H9 (cell line): Measurements from ENCODE around the gene DSC1. TPM values are rescaled to one million over a fixed set of nuclear protein-coding genes. Genes with fewer than 3 reads are reported as not detected.

Source experiments
- DNase-seq: peaks from one replicate; pipeline ENCODE4 v3.0.0-alpha.2; 2017
- H2AFZ ChIP-seq: one replicate; pipeline ENCODE4 v1.6.1; 2013; ENCODE audit warnings: mild to moderate bottlenecking, low read length, control low read depth, moderate library complexity
- H2AK5ac ChIP-seq: 2 replicates; pipeline ENCODE4 v1.6.1; 2013; ENCODE audit warnings: low read length, control low read depth, mixed read lengths; ENCODE audit not compliant: insufficient read length
- H2BK120ac ChIP-seq: one replicate; pipeline ENCODE4 v1.6.1; 2013; ENCODE audit warnings: low read depth, mild to moderate bottlenecking, low read length, control low read depth, inconsistent platforms; ENCODE audit not compliant: poor library complexity, severe bottlenecking
- H2BK12ac ChIP-seq: 2 replicates; pipeline ENCODE4 v1.6.1; 2013; ENCODE audit warnings: low read length, control low read depth, mixed read lengths, low read depth; ENCODE audit not compliant: insufficient read length
- H2BK15ac ChIP-seq: 2 replicates; pipeline ENCODE4 v1.6.1; 2013; ENCODE audit warnings: low read depth, low read length, control low read depth
- H2BK20ac ChIP-seq: one replicate; pipeline ENCODE4 v1.6.1; 2013; ENCODE audit warnings: low read depth, mild to moderate bottlenecking, low read length, control low read depth, inconsistent platforms; ENCODE audit not compliant: poor library complexity, severe bottlenecking
- H2BK5ac ChIP-seq: 2 replicates; pipeline ENCODE4 v1.6.1; 2013; ENCODE audit warnings: low read length, control low read depth, mixed read lengths; ENCODE audit not compliant: insufficient read length
- H3K14ac ChIP-seq: 2 replicates; pipeline ENCODE4 v1.6.1; 2013; ENCODE audit warnings: low read length, control low read depth; ENCODE audit not compliant: insufficient read depth
- H3K18ac ChIP-seq: 2 replicates; pipeline ENCODE4 v1.6.1; 2013; ENCODE audit warnings: low read depth, mild to moderate bottlenecking, mixed read lengths, low read length, control low read depth; ENCODE audit not compliant: insufficient read length
- H3K23ac ChIP-seq: 2 replicates; pipeline ENCODE4 v1.6.1; 2013; ENCODE audit warnings: low read length, control low read depth, mixed read lengths, low read depth; ENCODE audit not compliant: insufficient read length
- H3K23me2 ChIP-seq: 2 replicates; pipeline ENCODE4 v1.6.1; 2013; ENCODE audit warnings: low read depth, mild to moderate bottlenecking, mixed read lengths, low read length, control low read depth; ENCODE audit not compliant: insufficient read length, poor library complexity, severe bottlenecking
- H3K27ac ChIP-seq: 2 replicates; pipeline ENCODE4 v1.5.1; 2013; ENCODE audit warnings: low read length, control low read depth, mixed read lengths, low read depth; ENCODE audit not compliant: insufficient read length
- H3K27me3 ChIP-seq: 2 replicates; pipeline ENCODE4 v1.6.1; 2013; ENCODE audit warnings: low read length, control low read depth, inconsistent platforms; ENCODE audit not compliant: insufficient read depth
- H3K4ac ChIP-seq: 2 replicates; pipeline ENCODE4 v1.6.1; 2013; ENCODE audit warnings: low read depth, mild to moderate bottlenecking, control low read depth, inconsistent platforms, low read length, moderate library complexity
- H3K4me1 ChIP-seq: 2 replicates; pipeline ENCODE4 v1.6.1; 2013; ENCODE audit warnings: low read length, control low read depth, inconsistent platforms; ENCODE audit not compliant: insufficient read depth
- H3K4me2 ChIP-seq: 2 replicates; pipeline ENCODE4 v1.6.1; 2013; ENCODE audit warnings: low read length, control low read depth, mixed read lengths; ENCODE audit not compliant: insufficient read length, insufficient read depth
- H3K56ac ChIP-seq: 2 replicates; pipeline ENCODE4 v1.6.1; 2013; ENCODE audit warnings: low read depth, mild to moderate bottlenecking, mixed read lengths, low read length, control low read depth; ENCODE audit not compliant: insufficient read length
- H3K79me1 ChIP-seq: 2 replicates; pipeline ENCODE4 v1.6.1; 2013; ENCODE audit warnings: low read depth, mild to moderate bottlenecking, moderate library complexity, low read length, control low read depth, inconsistent platforms; ENCODE audit not compliant: insufficient read depth, poor library complexity, severe bottlenecking
- H3K79me2 ChIP-seq: 2 replicates; pipeline ENCODE4 v1.6.1; 2013; ENCODE audit warnings: low read length, control low read depth, inconsistent platforms; ENCODE audit not compliant: insufficient read depth
- H3K9ac ChIP-seq: 2 replicates; pipeline ENCODE4 v1.6.1; 2013; ENCODE audit warnings: low read length, control low read depth, mixed read lengths; ENCODE audit not compliant: insufficient read length; ENCODE audit errors: extremely low read depth
- H3K9me3 ChIP-seq: one replicate; pipeline ENCODE4 v1.6.1; 2013; ENCODE audit warnings: low read depth, low read length, inconsistent platforms; ENCODE audit not compliant: control insufficient read depth
- H3T11ph ChIP-seq: one replicate; pipeline ENCODE4 v1.6.1; 2013; ENCODE audit warnings: mild to moderate bottlenecking, low read length, control low read depth, inconsistent platforms
- H4K20me1 ChIP-seq: one replicate; pipeline ENCODE4 v1.6.1; 2013; ENCODE audit not compliant: control insufficient read depth, insufficient read length, insufficient read depth
- H4K5ac ChIP-seq: 2 replicates; pipeline ENCODE4 v1.6.1; 2013; ENCODE audit warnings: low read depth, mild to moderate bottlenecking, mixed read lengths, low read length, control low read depth; ENCODE audit not compliant: insufficient read length
- H4K8ac ChIP-seq: replicated peaks from 2 replicates; pipeline ENCODE4 v1.6.1; 2013; ENCODE audit warnings: low read length, control low read depth, mixed read lengths, low read depth; ENCODE audit not compliant: insufficient read length
- H4K91ac ChIP-seq: 2 replicates; pipeline ENCODE4 v1.6.1; 2013; ENCODE audit warnings: low read depth, mild to moderate bottlenecking, moderate library complexity, mixed read lengths, low read length, control low read depth; ENCODE audit not compliant: insufficient read length
- H3K27ac Mint-ChIP-seq, 3 experiments: 2 replicates in 2 of 3; 3 replicates in 1 of 3; pipeline ENCODE4 v1.8.0; 2020 to 2021; ENCODE audit warnings: mixed read lengths in 3 of 3, mild to moderate bottlenecking in 1 of 3, moderate library complexity in 1 of 3
- H3K27me3 Mint-ChIP-seq: 2 replicates; pipeline ENCODE4 v1.8.0; 2021; ENCODE audit warnings: low read depth, mild to moderate bottlenecking, moderate library complexity, mixed read lengths
- H3K36me3 Mint-ChIP-seq, 3 experiments: 2 replicates in 2 of 3; 3 replicates in 1 of 3; pipeline ENCODE4 v1.8.0; 2020 to 2021; ENCODE audit warnings: low read depth in 3 of 3, mixed read lengths in 3 of 3; ENCODE audit not compliant: insufficient read depth in 1 of 3
- H3K4me1 Mint-ChIP-seq, 2 experiments: 2 replicates each; pipeline ENCODE4 v1.8.0; 2020; ENCODE audit warnings: mixed read lengths in 2 of 2
- H3K4me3 Mint-ChIP-seq, 2 experiments: 2 replicates in 1 of 2; 3 replicates in 1 of 2; pipeline ENCODE4 v1.8.0; 2020 to 2021; ENCODE audit warnings: mild to moderate bottlenecking in 2 of 2, mixed read lengths in 2 of 2, moderate library complexity in 1 of 2
- H3K9me3 Mint-ChIP-seq, 2 experiments: 2 replicates in 1 of 2; 3 replicates in 1 of 2; pipeline ENCODE4 v1.8.0; 2020; ENCODE audit warnings: mild to moderate bottlenecking in 2 of 2, mixed read lengths in 2 of 2, moderate library complexity in 1 of 2
- WGBS: extraction: QIAGEN DNeasy Blood & Tissue Kit; methylation state at CpG from one replicate; pipeline ENCODE4 v1.1.7; 2013; ENCODE audit warnings: missing lambda C conversion rate, low lambda C conversion rate, mixed read lengths; ENCODE audit not compliant: insufficient read length; ENCODE audit errors: extremely low coverage; 5-methylcytosine and 5-hydroxymethylcytosine counted together
- total RNA-seq: library from RNA; stranded (reverse); gene quantifications from 2 replicates; pipeline ENCODE4 v1.2.1, GENCODE V29; 2021
- TF ChIP-seq, protein P1 (sequence below): fragments of 200-600 bp; sonication (generic); conservative IDR thresholded peaks from 3 replicates; pipeline ENCODE4 v1.8.0; 2021; ENCODE audit warnings: antibody characterized with exemption, mild to moderate bottlenecking

DSC1 gene
- total RNA-seq, 1 experiment from 2014 or later = not detected

DNA sequence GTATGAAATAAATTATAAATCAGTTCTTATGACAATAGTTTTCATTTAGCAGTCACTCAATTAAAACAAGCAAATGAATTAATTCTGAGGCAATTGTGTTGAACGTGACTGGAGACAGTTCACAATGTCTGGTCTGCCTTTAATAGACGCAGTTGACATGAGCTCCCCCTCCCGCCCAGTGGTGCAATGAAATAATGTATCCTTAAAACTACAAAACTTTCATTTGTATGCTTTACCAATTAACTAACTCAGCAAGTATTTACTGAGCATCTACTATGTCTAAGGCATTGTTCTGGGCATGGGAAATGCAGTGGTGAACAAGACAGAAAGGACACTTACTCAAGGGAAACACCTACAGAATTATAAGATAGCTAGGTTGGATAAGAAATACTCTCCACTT is 56.9 kb downstream of the DSC1 start:
- H3K4me1 ChIP-seq = peaks cover 3% of the 10 kb centered on the region; the same call in 1 of the 2 replicates
- no peaks in the 10 kb centered on the region for H3K9me3 ChIP-seq

More for the DNA sequence above, 56.9 kb downstream of the DSC1 start:
- Histone ChIP-seq H3K56ac (no peak overlapping the region), H2BK5ac (no peak overlapping the region), H3K14ac (no peak overlapping the region), H3K4ac (no peak overlapping the region), H2BK20ac (no peak overlapping the region), H3K79me2 (no peaks in the 10 kb centered on the region), H4K20me1 (no peaks in the 10 kb centered on the region), H3K79me1 (no peaks in the 10 kb centered on the region), H4K91ac (no peak overlapping the region), H4K5ac (no peak overlapping the region), H2AFZ (no peak overlapping the region), H3K27me3 (no peaks in the 10 kb centered on the region), H3K23me2 (no peaks in the 10 kb centered on the region), H2BK12ac (no peak overlapping the region), H3K27ac (no peak overlapping the region), H2BK120ac (no peak overlapping the region), H4K8ac (no peak overlapping the region), H3K18ac (no peak overlapping the region), H3T11ph (no peak overlapping the region), H3K9ac (no peak overlapping the region), H2AK5ac (no peak overlapping the region), H3K23ac (no peak overlapping the region), H3K4me2 (no peak overlapping the region), H2BK15ac (no peak overlapping the region)
- Mint-ChIP-seq H3K4me3 (no peak overlapping the region), H3K36me3 (no peaks in the 10 kb centered on the region), H3K27ac (no peak overlapping the region), H3K9me3 (no peaks in the 10 kb centered on the region), H3K27me3 (peaks cover 2% of the 10 kb centered on the region; the same call in 1 of the 2 replicates), H3K4me1 (peaks cover 14 to 16% of the 10 kb centered on the region in 2 experiments)
- TF ChIP-seq, protein P1, sequence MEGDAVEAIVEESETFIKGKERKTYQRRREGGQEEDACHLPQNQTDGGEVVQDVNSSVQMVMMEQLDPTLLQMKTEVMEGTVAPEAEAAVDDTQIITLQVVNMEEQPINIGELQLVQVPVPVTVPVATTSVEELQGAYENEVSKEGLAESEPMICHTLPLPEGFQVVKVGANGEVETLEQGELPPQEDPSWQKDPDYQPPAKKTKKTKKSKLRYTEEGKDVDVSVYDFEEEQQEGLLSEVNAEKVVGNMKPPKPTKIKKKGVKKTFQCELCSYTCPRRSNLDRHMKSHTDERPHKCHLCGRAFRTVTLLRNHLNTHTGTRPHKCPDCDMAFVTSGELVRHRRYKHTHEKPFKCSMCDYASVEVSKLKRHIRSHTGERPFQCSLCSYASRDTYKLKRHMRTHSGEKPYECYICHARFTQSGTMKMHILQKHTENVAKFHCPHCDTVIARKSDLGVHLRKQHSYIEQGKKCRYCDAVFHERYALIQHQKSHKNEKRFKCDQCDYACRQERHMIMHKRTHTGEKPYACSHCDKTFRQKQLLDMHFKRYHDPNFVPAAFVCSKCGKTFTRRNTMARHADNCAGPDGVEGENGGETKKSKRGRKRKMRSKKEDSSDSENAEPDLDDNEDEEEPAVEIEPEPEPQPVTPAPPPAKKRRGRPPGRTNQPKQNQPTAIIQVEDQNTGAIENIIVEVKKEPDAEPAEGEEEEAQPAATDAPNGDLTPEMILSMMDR = 0 out of 3 replicates have a peak, but pooled peaks have one; percentile 25
- no CpG with 5 or more reads among the region's 3 CpGs for WGBS
- no peak for DNase-seq
